Measurements from ENCODE around the gene GNG13.

Gene GNG13

DNA sequence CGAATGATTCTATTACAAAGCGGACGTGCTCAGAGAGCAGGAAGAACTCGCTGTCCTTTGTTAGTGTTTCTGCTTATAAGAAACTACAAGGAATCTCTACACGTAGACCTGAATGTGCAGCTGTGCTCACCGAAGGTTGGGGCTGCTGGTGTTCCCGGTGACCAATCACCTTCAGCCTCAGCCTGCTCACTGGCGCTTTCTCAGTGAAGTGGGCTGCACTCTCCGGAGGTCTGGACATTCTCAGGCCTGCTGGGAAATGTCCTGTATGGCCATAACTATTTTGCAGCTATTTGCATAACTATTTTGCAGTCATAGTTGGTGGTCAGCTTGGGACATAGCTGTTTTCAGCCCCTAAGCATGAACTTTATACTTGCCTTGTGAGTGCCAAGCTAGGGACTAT is 50.0 kb downstream of the GNG13 start:
- no peak for DNase-seq (ENCODE audit: low spot score)
- TF ChIP-seq, protein P1, sequence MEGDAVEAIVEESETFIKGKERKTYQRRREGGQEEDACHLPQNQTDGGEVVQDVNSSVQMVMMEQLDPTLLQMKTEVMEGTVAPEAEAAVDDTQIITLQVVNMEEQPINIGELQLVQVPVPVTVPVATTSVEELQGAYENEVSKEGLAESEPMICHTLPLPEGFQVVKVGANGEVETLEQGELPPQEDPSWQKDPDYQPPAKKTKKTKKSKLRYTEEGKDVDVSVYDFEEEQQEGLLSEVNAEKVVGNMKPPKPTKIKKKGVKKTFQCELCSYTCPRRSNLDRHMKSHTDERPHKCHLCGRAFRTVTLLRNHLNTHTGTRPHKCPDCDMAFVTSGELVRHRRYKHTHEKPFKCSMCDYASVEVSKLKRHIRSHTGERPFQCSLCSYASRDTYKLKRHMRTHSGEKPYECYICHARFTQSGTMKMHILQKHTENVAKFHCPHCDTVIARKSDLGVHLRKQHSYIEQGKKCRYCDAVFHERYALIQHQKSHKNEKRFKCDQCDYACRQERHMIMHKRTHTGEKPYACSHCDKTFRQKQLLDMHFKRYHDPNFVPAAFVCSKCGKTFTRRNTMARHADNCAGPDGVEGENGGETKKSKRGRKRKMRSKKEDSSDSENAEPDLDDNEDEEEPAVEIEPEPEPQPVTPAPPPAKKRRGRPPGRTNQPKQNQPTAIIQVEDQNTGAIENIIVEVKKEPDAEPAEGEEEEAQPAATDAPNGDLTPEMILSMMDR (conservative IDR thresholded peaks at IDR 0.05; ENCODE audit: low read depth), result no peak
- ChIA-PET POLR2A (ENCODE audit: low non-redundant PET) (no interaction called here), CTCF (interaction anchor here (1.2 kb wide), 1 partner anchor 10 kb away, joined by 6 read pairs; the partner anchor contains the start of gene CIAO3)
- no peak overlapping the region for H3K27ac ChIP-seq

- peak overlapping the region; percentile 64 for H3K27ac ChIP-seq
- ChIA-PET POLR2A (ENCODE audit: low non-redundant PET) (interaction anchor here (0.7 to 0.9 kb wide), 2 partner anchors 11 to 183 kb away, joined by 3 read pairs; no protein-coding TSS in a partner anchor), CTCF (interaction anchor here (0.7 to 3.2 kb wide), 2 partner anchors 36 to 199 kb away, joined by 4 to 18 read pairs; no protein-coding TSS in a partner anchor)
- no peak for DNase-seq (ENCODE audit: low spot score)
- TF ChIP-seq, protein P1 (conservative IDR thresholded peaks at IDR 0.05; ENCODE audit: low read depth), result no peak
These were observed 51.5 kb downstream of the GNG13 start for GRCh38 chr16:749010-749409.
